Transverse colon (tissue), 4 donors: Measurements from ENCODE around the gene TAX1BP3. TPM values are rescaled to one million over a fixed set of nuclear protein-coding genes. Genes with fewer than 3 reads are reported as not detected.

Source experiments
- DNase-seq: peaks from one replicate; pipeline ENCODE4 v3.0.0-alpha.2; 2019
- H3K27ac ChIP-seq, 4 donors: fragments of 200-600 bp; sonication (generic); 2 replicates each; pipeline ENCODE4 v1.5.1; 2016 to 2018; ENCODE audit warnings: inconsistent platforms in 4 of 4
- H3K27me3 ChIP-seq: fragments of 200-600 bp; sonication (generic); 2 replicates; pipeline ENCODE4 v1.5.1; 2017; ENCODE audit warnings: inconsistent platforms
- H3K36me3 ChIP-seq, 4 donors: fragments of 200-600 bp; sonication (generic); 2 replicates each; pipeline ENCODE4 v1.5.1; 2017 to 2019; ENCODE audit warnings: inconsistent platforms in 4 of 4
- H3K4me1 ChIP-seq, 4 donors: fragments of 200-600 bp; sonication (generic); 2 replicates each; pipeline ENCODE4 v1.5.1; 2017 to 2020; ENCODE audit warnings: inconsistent platforms in 4 of 4
- H3K4me3 ChIP-seq, 4 donors: fragments of 200-600 bp; sonication (generic); 1 replicate in 1 of 4; 2 replicates in 3 of 4; pipeline versions ENCODE4 v1.5.1 to v1.6.1; 2017 to 2019; ENCODE audit warnings: inconsistent platforms in 4 of 4
- H3K9me3 ChIP-seq, 2 donors: fragments of 200-600 bp; sonication (generic); 2 replicates each; pipeline ENCODE4 v1.5.1; 2017 to 2019; ENCODE audit warnings: inconsistent platforms in 2 of 2
- CTCF ChIP-seq, 5 experiments: fragments of 200-600 bp in 3 of 5; fragments of 450-650 bp in 2 of 5; sonication (generic) in 3 of 5; IDR thresholded peaks; 1 replicate in 2 of 5; 2 replicates in 3 of 5; pipeline ENCODE4 v1.5.1; 2016 to 2017; ENCODE audit warnings: antibody characterized with exemption in 5 of 5, inconsistent platforms in 3 of 5, mild to moderate bottlenecking in 2 of 5, moderate library complexity in 1 of 5
- EP300 ChIP-seq: sonication (generic); formaldehyde crosslinking; IDR thresholded peaks from one replicate; pipeline ENCODE4 v1.6.1; 2017; ENCODE audit warnings: antibody characterized with exemption, low read depth
- POLR2A ChIP-seq: fragments of 450-650 bp; IDR thresholded peaks from one replicate; pipeline ENCODE4 v1.6.1; 2016; ENCODE audit warnings: antibody characterized with exemption, mild to moderate bottlenecking, moderate library complexity
- POLR2AphosphoS5 ChIP-seq, 3 donors: sonication (generic); formaldehyde crosslinking; IDR thresholded peaks; one replicate each; pipeline ENCODE4 v1.6.1; 2016; ENCODE audit warnings: antibody characterized with exemption in 3 of 3
- WGBS, 2 donors: methylation state at CpG; one replicate each; pipeline ENCODE4 v1.1.5; 2018; ENCODE audit warnings: low coverage in 1 of 2; 5-methylcytosine and 5-hydroxymethylcytosine counted together
- in situ Hi-C, 4 donors: fragments of 200-750 bp; cut with MboI; loops; one replicate each; pipeline versions ENCODE4 v1.15.0 to v1.15.1; 2017; ENCODE audit warnings: low sequenced_read_pairs in 3 of 4, low pct_ligation_motif_present in 1 of 4, low pct_unique_long_range_greater_than_20kb in 1 of 4
- intact Hi-C: fragments of 100-400 bp; cut with DNase I; formaldehyde crosslinking; loops from one replicate; pipeline ENCODE4 v1.15.1; 2023; ENCODE audit warnings: low total_unique reads
- total RNA-seq, 4 donors: library from RNA; depleted of rRNA; stranded (reverse); fragments of >200 nt; gene quantifications; one replicate each; pipeline ENCODE4 v1.1.0, GENCODE V29; 2016

The TAX1BP3 gene
- total RNA-seq, 4 donors from 2014 or later, result 129 to 451 (median 202) TPM

GRCh38 chr17:3667366-3668278 lies 756 bp downstream of the TAX1BP3 start:
- WGBS, 2 donors, result 11 to 15% methylated on average over 5 to 23 of the region's 39 CpGs
- H3K4me3 ChIP-seq, result peak overlapping the region; percentile 80 to 98 (median 84)
- no peaks in the 10 kb centered on the region for H3K27me3 ChIP-seq
- DNase-seq, result peak; percentile 90
- TF ChIP-seq POLR2AphosphoS5 (IDR thresholded peaks at IDR 0.05) (peak; percentile 44 to 79 (median 75)), EP300 (no peak), CTCF (IDR thresholded peaks at IDR 0.05) (peak in 2 of 5 experiments; percentile 10 to 11), POLR2A (peak; percentile 78)
- intact Hi-C loops, result no loop called here
- H3K27ac ChIP-seq, result peak overlapping the region; percentile 93 to 99 (median 98)
- H3K36me3 ChIP-seq, result peaks cover 0 to 17% (median 7%) of the 10 kb centered on the region in 4 donors
- in situ Hi-C loops, result no loop called here
- no peaks in the 10 kb centered on the region for H3K9me3 ChIP-seq
- peaks cover 16 to 32% (median 25%) of the 10 kb centered on the region in 4 donors for H3K4me1 ChIP-seq

- Histone ChIP-seq H3K27ac (peak overlapping the region; percentile 93 to 99 (median 98)), H3K9me3 (no peaks in the 10 kb centered on the region), H3K4me3 (peak overlapping the region in 1 of 4 donors; percentile 98), H3K27me3 (no peaks in the 10 kb centered on the region), H3K36me3 (peaks cover 0 to 17% (median 3%) of the 10 kb centered on the region in 4 donors), H3K4me1 (peaks cover 16 to 32% (median 25%) of the 10 kb centered on the region in 4 donors)
- 86% methylated on average over 5 of the region's 6 CpGs; no CpG with 5 or more reads in 1 of the 2 donors for WGBS, 2 donors
- intact Hi-C loops (no loop called here), in situ Hi-C loops (no loop called here)
- DNase-seq, result no peak
- no peak for TF ChIP-seq POLR2AphosphoS5 (IDR thresholded peaks at IDR 0.05)
- TF ChIP-seq EP300, result no peak
- no peak for TF ChIP-seq CTCF (IDR thresholded peaks at IDR 0.05)
- no peak for TF ChIP-seq POLR2A
Observed at GRCh38 chr17:3666516-3666915, 1.9 kb downstream of the TAX1BP3 start.

GRCh38 chr17:3665834-3666233 lies 2.5 kb downstream of the TAX1BP3 start:
- in situ Hi-C loops, result no loop called here
- H3K4me1 ChIP-seq, result peaks cover 16 to 32% (median 25%) of the 10 kb centered on the region in 4 donors
- TF ChIP-seq POLR2AphosphoS5 (IDR thresholded peaks at IDR 0.05), result no peak
- no peak for TF ChIP-seq POLR2A
- no peak for TF ChIP-seq CTCF (IDR thresholded peaks at IDR 0.05)
- no peak for TF ChIP-seq EP300
- H3K4me3 ChIP-seq, result no peak overlapping the region
- H3K27ac ChIP-seq, result peak overlapping the region in 1 of 4 donors; percentile 10
- no peak for DNase-seq
- 75% methylated on average over 5 of the region's 5 CpGs; no CpG with 5 or more reads in 1 of the 2 donors for WGBS, 2 donors
- intact Hi-C loops, result no loop called here
- peaks cover 0 to 17% (median 3%) of the 10 kb centered on the region in 4 donors for H3K36me3 ChIP-seq
- no peaks in the 10 kb centered on the region for H3K27me3 ChIP-seq
- no peaks in the 10 kb centered on the region for H3K9me3 ChIP-seq
